Measurements from ENCODE around the gene NECTIN1.

Gene NECTIN1

DNA sequence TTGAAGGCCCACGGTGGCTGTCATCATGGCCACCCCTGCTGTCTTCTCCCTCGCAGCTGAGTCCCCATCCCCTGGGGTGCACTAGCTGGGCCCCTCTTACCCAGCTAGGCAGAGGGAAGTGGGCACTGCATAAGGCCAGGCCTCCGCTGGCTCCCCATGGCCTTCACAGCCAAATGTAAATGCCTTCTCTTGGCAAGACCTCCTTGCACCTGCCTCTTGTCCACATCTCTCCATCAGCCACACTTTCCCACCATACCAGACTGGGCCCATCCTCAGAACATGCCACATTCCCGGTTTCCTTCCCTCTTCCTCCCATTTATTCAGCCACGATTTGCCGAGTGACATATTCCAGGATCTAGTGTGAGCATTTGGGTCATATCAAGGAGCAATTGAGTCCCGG, 49.7 kb downstream of the NECTIN1 start:
- Histone ChIP-seq H3K4me1 (ENCODE audit: low read length) (peaks cover 41% of the 10 kb centered on the region), H3K36me3 (replicated peaks; ENCODE audit: insufficient read depth, low read length) (no peaks in the 10 kb centered on the region; the same call in 1 of the 2 replicates), H2AFZ (ENCODE audit: low read length) (no peak overlapping the region), H3K9me3 (replicated peaks; ENCODE audit: insufficient read depth, low read length) (no peaks in the 10 kb centered on the region), H3K27ac (ENCODE audit: low read length) (no peak overlapping the region), H3K9me2 (replicated peaks; ENCODE audit: insufficient read depth, low read length) (no peaks in the 10 kb centered on the region), H4K20me1 (ENCODE audit: insufficient read depth, low read length) (no peaks in the 10 kb centered on the region), H3F3A (ENCODE audit: insufficient read depth, low read length) (peaks cover 12% of the 10 kb centered on the region), H3K79me2 (ENCODE audit: low read length) (peaks cover 75% of the 10 kb centered on the region), H3K4me3 (ENCODE audit: low read length) (no peak overlapping the region), H3K4me2 (ENCODE audit: low read depth, low read length) (no peak overlapping the region), H3K9ac (ENCODE audit: low read length) (no peak overlapping the region), H3K27me3 (replicated peaks; ENCODE audit: insufficient read depth, low read length) (no peaks in the 10 kb centered on the region)
- TF ChIP-seq EZH2phosphoT487 (IDR thresholded peaks at IDR 0.05; ENCODE audit: low read length) = no peak
- TF ChIP-seq EZH2 (optimal IDR thresholded peaks at IDR 0.05; ENCODE audit: low read depth, low read length) = no peak
- TF ChIP-seq, protein P1, sequence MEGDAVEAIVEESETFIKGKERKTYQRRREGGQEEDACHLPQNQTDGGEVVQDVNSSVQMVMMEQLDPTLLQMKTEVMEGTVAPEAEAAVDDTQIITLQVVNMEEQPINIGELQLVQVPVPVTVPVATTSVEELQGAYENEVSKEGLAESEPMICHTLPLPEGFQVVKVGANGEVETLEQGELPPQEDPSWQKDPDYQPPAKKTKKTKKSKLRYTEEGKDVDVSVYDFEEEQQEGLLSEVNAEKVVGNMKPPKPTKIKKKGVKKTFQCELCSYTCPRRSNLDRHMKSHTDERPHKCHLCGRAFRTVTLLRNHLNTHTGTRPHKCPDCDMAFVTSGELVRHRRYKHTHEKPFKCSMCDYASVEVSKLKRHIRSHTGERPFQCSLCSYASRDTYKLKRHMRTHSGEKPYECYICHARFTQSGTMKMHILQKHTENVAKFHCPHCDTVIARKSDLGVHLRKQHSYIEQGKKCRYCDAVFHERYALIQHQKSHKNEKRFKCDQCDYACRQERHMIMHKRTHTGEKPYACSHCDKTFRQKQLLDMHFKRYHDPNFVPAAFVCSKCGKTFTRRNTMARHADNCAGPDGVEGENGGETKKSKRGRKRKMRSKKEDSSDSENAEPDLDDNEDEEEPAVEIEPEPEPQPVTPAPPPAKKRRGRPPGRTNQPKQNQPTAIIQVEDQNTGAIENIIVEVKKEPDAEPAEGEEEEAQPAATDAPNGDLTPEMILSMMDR (IDR thresholded peaks at IDR 0.05; ENCODE audit: low read length) = no peak
- DNase-seq = no peak

DNA sequence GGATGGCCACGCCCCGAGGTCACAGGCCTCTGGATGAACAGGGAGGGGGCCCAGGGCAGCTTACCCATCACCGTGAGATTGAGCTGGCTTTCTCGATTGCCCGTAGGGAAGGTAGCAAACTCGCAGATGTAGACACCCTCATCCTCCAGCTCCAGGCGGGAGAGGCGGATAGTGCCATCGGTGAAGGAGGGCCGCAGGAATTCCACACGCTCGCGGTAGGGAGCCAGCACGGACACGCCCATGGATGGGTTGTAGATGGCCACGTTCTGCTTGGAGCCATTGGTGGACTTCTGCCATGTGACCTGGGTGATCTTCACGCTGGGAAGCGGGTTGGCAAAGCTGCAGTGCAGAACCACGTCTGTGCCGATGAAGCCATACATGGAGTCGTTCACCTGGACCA, 50.6 kb downstream of the NECTIN1 start:
- H4K20me1 ChIP-seq (ENCODE audit: insufficient read depth, low read length) = no peaks in the 10 kb centered on the region
- no peaks in the 10 kb centered on the region for H3K9me2 ChIP-seq (replicated peaks; ENCODE audit: insufficient read depth, low read length)
- H3K9me3 ChIP-seq (replicated peaks; ENCODE audit: insufficient read depth, low read length) = no peaks in the 10 kb centered on the region
- H3K4me1 ChIP-seq (ENCODE audit: low read length) = peaks cover 39% of the 10 kb centered on the region
- no peak overlapping the region for H3K27ac ChIP-seq (ENCODE audit: low read length)
- H3K4me3 ChIP-seq (ENCODE audit: low read length) = no peak overlapping the region
- peaks cover 22% of the 10 kb centered on the region for H3F3A ChIP-seq (ENCODE audit: insufficient read depth, low read length)
- DNase-seq = no peak
- no peak overlapping the region for H2AFZ ChIP-seq (ENCODE audit: low read length)
- H3K36me3 ChIP-seq (replicated peaks; ENCODE audit: insufficient read depth, low read length) = no peaks in the 10 kb centered on the region; the same call in 1 of the 2 replicates
- peaks cover 65% of the 10 kb centered on the region for H3K79me2 ChIP-seq (ENCODE audit: low read length)
- H3K4me2 ChIP-seq (ENCODE audit: low read depth, low read length) = no peak overlapping the region
- no peaks in the 10 kb centered on the region for H3K27me3 ChIP-seq (replicated peaks; ENCODE audit: insufficient read depth, low read length)
- TF ChIP-seq EZH2 (optimal IDR thresholded peaks at IDR 0.05; ENCODE audit: low read depth, low read length) = no peak
- TF ChIP-seq EZH2phosphoT487 (IDR thresholded peaks at IDR 0.05; ENCODE audit: low read length) = no peak
- TF ChIP-seq, protein P1 (IDR thresholded peaks at IDR 0.05; ENCODE audit: low read length) = no peak
- H3K9ac ChIP-seq (ENCODE audit: low read length) = no peak overlapping the region

DNA sequence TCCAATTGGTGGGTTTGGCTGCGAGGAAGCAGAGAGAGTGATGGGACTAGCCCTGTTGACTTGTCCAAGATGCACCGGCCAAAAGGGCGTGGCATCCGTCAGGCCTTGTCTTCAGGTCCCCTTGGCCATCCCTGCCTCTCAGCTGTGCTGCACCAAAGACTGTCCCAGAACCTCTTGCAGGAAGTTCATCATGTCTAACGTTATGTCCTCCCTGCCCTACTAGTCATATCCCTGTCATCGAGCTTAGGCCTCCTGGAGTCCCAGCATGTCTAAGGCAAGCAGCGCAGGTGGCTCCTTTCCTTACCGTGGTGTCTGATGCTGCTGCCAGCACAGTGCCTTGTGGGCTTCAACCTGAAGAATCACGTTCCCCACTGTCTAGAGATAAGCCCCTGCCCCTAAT, 51.2 kb downstream of the NECTIN1 start:
- no peak overlapping the region for H3K4me3 ChIP-seq (ENCODE audit: low read length)
- H3K4me2 ChIP-seq (ENCODE audit: low read depth, low read length) = no peak overlapping the region
- no peaks in the 10 kb centered on the region for H3K9me3 ChIP-seq (replicated peaks; ENCODE audit: insufficient read depth, low read length)
- no peaks in the 10 kb centered on the region; the same call in 1 of the 2 replicates for H3K36me3 ChIP-seq (replicated peaks; ENCODE audit: insufficient read depth, low read length)
- H2AFZ ChIP-seq (ENCODE audit: low read length) = no peak overlapping the region
- H3K4me1 ChIP-seq (ENCODE audit: low read length) = peaks cover 39% of the 10 kb centered on the region
- no peak overlapping the region for H3K27ac ChIP-seq (ENCODE audit: low read length)
- H3K79me2 ChIP-seq (ENCODE audit: low read length) = peaks cover 62% of the 10 kb centered on the region
- no peaks in the 10 kb centered on the region for H4K20me1 ChIP-seq (ENCODE audit: insufficient read depth, low read length)
- peaks cover 24% of the 10 kb centered on the region for H3F3A ChIP-seq (ENCODE audit: insufficient read depth, low read length)
- H3K9me2 ChIP-seq (replicated peaks; ENCODE audit: insufficient read depth, low read length) = no peaks in the 10 kb centered on the region
- no peak for DNase-seq
- TF ChIP-seq EZH2 (optimal IDR thresholded peaks at IDR 0.05; ENCODE audit: low read depth, low read length) = no peak
- no peak for TF ChIP-seq EZH2phosphoT487 (IDR thresholded peaks at IDR 0.05; ENCODE audit: low read length)
- TF ChIP-seq, protein P1 (IDR thresholded peaks at IDR 0.05; ENCODE audit: low read length) = no peak
- no peaks in the 10 kb centered on the region for H3K27me3 ChIP-seq (replicated peaks; ENCODE audit: insufficient read depth, low read length)
- no peak overlapping the region for H3K9ac ChIP-seq (ENCODE audit: low read length)

Data from MM.1S (cell line).